Stromal cell of bone marrow (primary cell): ENCODE results near the gene MUC5AC.
"Not testable (repeated sequence)": the region's sequence is repeated elsewhere in the genome, so short reads cannot be mapped to it uniquely, and the experiment has no call there.

Source experiments
- DNase-seq: peaks from one replicate; pipeline ENCODE4 v3.0.0-alpha.2; 2012; ENCODE audit warnings: low read depth

Gene MUC5AC

DNA sequence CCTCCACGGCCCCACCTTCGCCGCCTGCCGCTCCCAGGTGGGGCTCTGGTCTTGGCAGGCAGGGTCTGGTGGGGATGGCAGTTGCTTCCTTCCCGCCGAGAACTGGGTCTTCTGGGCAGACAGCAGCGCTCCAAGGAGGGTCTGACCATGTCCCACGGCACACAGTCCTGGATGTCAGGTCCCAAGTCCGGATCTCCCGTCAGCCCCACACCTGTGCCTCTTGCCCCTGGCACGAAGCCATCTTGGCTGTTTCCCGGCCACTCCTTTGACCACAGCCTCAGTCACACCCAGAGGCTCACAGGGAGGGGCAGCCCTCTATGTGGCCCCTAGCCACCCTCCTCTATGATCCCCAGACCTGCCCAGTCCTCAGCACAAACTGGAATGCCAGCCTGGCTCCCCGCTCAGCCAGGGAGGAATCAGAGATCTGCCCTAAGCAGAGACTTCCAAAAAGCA is 79.4 kb downstream of the MUC5AC start:
- no peak for DNase-seq

DNA sequence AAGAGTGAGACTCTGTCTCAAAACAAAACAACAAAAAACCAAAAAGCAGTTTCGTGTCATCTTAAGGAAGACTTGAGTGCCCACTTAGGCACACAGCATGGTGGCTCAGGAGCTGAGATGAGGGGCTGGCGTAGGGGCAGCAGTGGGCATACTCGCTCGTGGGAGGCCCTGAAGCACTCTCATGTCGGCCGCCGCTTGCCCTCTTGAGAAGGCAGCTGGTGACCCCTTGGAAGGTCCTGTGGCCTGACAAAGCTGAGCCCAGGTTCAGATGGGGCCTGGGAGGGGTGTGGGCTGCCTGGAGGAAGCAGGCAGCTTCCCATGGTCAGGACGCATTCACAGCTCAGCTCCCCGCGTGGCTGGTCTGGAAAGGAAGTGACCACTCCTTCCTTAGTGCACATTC is 80.1 kb downstream of the MUC5AC start:
- no peak for DNase-seq

DNA sequence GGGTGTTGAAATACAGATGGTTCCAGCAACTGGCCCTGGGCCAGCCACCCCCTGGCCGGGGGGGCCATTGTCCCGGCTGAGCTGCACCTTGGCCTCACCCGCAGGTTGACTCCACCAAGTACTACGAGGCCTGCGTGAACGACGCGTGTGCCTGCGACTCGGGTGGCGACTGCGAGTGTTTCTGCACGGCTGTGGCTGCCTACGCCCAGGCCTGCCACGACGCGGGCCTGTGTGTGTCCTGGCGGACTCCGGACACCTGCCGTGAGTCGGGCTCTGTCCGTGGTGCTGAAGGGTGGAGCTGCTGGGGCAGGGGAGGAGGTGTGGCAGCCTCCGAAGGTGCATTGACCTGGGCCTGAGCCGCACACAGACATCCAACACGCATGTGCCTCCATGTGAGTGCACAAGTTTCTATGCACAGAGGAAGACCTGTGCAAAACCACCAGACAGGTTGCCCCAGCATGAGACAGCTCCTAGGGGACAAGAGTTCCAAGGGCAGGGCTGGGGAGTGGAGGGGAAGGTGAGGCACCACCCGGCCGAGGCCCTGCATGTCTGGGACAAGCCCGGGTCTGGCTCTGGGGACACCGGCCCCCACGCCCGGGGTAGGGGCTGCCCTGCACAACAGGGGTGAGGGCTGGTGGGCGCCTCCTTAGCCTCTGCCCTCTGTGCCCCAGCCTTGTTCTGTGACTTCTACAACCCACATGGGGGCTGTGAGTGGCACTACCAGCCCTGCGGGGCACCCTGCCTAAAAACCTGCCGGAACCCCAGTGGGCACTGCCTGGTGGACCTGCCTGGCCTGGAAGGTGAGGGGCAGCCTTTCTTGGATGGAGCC is 81.2 kb downstream of the MUC5AC start:
- no peak for DNase-seq

DNA sequence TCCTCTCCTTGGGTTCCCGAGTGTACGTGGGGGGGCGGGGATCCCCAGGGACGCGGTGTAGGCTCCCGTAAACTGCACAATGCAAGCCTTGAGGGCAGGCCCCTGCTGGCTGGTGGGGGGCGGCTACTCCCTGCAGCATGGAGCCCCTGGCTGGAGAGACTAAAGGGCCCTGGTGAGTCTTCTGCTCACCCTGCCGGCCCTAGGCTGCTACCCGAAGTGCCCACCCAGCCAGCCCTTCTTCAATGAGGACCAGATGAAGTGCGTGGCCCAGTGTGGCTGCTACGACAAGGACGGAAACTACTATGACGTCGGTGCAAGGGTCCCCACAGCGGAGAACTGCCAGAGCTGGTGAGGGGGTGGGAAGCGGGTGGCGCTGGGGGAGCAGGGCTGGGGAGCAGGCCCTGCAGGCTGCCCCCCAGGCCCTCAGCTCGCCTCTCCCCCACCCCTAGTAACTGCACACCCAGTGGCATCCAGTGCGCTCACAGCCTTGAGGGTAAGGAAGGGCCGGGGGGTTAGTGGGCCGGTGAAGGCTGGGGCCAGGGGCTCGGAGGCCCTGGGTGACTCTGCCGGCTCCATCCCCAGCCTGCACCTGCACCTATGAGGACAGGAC is 81.9 kb downstream of the MUC5AC start:
- DNase-seq, result no peak

DNA sequence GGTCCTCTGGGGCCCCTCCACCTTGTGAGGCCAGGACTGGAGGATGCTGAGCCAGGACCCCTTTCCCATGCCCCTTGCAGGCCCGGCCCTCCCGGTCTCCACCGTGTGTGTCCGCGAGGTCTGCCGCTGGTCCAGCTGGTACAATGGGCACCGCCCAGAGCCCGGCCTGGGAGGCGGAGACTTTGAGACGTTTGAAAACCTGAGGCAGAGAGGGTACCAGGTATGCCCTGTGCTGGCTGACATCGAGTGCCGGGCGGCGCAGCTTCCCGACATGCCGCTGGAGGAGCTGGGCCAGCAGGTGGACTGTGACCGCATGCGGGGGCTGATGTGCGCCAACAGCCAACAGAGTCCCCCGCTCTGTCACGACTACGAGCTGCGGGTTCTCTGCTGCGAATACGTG is 83.0 kb downstream of the MUC5AC start:
- DNase-seq, result no peak

DNA sequence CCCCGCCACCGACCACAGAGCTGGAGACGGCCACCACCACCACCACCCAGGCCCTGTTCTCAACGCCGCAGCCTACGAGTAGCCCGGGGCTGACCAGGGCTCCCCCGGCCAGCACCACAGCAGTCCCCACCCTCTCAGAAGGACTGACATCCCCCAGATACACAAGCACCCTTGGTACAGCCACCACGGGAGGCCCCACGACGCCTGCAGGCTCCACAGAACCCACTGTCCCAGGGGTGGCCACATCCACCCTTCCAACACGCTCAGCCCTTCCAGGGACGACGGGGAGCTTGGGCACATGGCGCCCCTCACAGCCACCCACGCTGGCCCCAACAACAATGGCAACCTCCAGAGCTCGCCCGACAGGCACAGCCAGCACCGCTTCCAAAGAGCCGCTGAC is 84.0 kb downstream of the MUC5AC start:
- DNase-seq, result no peak

DNA sequence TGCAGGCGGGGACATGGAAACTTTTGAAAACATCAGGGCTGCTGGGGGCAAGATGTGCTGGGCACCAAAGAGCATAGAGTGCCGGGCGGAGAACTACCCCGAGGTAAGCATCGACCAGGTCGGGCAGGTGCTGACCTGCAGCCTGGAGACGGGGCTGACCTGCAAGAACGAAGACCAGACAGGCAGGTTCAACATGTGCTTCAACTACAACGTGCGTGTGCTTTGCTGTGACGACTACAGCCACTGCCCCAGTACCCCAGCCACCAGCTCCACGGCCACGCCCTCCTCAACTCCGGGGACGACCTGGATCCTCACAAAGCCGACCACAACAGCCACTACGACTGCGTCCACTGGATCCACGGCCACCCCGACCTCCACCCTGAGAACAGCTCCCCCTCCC is 84.5 kb downstream of the MUC5AC start:
- DNase-seq, result no peak

DNA sequence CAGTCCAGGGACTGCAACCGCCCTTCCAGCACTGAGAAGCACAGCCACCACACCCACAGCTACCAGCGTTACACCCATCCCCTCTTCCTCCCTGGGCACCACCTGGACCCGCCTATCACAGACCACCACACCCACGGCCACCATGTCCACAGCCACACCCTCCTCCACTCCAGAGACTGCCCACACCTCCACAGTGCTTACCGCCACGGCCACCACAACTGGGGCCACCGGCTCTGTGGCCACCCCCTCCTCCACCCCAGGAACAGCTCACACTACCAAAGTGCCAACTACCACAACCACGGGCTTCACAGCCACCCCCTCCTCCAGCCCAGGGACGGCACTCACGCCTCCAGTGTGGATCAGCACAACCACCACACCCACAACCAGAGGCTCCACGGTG is 85.0 kb downstream of the MUC5AC start:
- DNase-seq, result not testable (repeated sequence)

DNA sequence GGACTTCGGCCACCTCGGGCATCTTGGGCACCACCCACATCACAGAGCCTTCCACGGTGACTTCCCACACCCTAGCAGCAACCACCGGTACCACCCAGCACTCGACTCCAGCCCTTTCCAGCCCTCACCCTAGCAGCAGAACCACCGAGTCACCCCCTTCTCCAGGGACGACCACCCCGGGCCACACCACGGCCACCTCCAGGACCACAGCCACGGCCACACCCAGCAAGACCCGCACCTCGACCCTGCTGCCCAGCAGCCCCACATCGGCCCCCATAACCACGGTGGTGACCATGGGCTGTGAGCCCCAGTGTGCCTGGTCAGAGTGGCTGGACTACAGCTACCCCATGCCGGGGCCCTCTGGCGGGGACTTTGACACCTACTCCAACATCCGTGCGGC is 85.8 kb downstream of the MUC5AC start:
- DNase-seq, result not testable (repeated sequence)

DNA sequence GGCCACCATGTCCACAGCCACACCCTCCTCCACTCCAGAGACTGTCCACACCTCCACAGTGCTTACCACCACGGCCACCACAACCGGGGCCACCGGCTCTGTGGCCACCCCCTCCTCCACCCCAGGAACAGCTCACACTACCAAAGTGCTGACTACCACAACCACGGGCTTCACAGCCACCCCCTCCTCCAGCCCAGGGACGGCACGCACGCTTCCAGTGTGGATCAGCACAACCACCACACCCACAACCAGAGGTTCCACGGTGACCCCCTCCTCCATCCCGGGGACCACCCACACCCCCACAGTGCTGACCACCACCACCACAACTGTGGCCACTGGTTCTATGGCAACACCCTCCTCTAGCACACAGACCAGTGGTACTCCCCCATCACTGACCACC is 86.8 kb downstream of the MUC5AC start:
- DNase-seq, result not testable (repeated sequence)

DNA sequence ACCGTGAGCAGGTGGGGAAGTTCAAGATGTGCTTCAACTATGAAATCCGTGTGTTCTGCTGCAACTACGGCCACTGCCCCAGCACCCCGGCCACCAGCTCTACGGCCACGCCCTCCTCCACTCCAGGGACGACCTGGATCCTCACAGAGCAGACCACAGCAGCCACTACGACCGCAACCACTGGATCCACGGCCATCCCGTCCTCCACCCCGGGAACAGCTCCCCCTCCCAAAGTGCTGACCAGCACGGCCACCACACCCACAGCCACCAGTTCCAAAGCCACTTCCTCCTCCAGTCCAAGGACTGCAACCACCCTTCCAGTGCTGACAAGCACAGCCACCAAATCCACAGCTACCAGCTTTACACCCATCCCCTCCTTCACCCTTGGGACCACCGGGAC is 88.0 kb downstream of the MUC5AC start:
- DNase-seq, result not testable (repeated sequence)

DNA sequence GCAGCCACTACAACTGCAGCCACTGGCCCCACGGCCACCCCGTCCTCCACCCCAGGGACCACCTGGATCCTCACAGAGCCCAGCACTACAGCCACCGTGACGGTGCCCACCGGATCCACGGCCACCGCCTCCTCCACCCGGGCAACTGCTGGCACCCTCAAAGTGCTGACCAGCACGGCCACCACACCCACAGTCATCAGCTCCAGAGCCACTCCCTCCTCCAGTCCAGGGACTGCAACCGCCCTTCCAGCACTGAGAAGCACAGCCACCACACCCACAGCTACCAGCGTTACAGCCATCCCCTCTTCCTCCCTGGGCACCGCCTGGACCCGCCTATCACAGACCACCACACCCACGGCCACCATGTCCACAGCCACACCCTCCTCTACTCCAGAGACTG is 88.5 kb downstream of the MUC5AC start:
- not testable (repeated sequence) for DNase-seq

DNA sequence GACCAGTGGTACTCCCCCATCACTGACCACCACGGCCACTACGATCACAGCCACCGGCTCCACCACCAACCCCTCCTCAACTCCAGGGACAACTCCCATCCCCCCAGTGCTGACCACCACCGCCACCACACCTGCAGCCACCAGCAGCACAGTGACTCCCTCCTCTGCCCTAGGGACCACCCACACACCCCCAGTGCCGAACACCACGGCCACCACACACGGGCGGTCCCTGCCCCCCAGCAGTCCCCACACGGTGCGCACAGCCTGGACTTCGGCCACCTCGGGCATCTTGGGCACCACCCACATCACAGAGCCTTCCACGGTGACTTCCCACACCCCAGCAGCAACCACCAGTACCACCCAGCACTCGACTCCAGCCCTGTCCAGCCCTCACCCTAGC is 89.3 kb downstream of the MUC5AC start:
- not testable (repeated sequence) for DNase-seq

DNA sequence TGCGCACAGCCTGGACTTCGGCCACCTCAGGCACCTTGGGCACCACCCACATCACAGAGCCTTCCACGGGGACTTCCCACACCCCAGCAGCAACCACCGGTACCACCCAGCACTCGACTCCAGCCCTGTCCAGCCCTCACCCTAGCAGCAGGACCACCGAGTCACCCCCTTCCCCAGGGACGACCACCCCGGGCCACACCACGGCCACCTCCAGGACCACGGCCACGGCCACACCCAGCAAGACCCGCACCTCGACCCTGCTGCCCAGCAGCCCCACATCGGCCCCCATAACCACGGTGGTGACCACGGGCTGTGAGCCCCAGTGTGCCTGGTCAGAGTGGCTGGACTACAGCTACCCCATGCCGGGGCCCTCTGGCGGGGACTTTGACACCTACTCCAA is 91.2 kb downstream of the MUC5AC start:
- not testable (repeated sequence) for DNase-seq

DNA sequence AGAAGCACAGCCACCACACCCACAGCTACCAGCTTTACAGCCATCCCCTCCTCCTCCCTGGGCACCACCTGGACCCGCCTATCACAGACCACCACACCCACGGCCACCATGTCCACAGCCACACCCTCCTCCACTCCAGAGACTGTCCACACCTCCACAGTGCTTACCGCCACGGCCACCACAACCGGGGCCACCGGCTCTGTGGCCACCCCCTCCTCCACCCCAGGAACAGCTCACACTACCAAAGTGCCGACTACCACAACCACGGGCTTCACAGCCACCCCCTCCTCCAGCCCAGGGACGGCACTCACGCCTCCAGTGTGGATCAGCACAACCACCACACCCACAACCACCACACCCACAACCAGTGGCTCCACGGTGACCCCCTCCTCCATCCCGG is 92.7 kb downstream of the MUC5AC start:
- not testable (repeated sequence) for DNase-seq
